ENCODE results near the gene RBM20. TPM values are rescaled to one million over a fixed set of nuclear protein-coding genes. Genes with fewer than 3 reads are reported as not detected.

The RBM20 gene
- polyA plus RNA-seq, 3 donors: 4.5 to 8.3 (median 8.1) TPM

GRCh38 chr10:110733218-110733952, 89.2 kb downstream of the RBM20 start:
- DNase-seq: no peak

DNA sequence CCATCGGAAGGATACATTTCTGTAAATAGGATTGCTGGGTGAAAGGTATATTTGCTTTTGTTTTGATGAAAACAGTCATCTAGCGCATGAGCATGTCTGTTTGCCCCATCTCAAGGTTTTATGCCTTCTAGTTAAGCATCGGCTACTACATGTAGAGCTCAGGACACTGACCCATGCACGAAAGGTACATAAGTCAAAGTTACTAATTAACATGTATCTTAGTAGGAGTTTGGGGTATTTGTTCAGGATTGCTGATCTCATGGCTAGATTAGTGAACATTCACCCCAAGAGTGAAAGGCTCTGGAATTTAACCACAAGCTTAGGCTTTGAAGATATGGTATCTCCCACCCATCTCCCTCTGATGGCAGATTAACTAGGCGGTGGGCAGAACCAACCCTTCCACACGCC, 91.5 kb downstream of the RBM20 start:
- no peak for DNase-seq

- no peak for DNase-seq
Observed at GRCh38 chr10:110737886-110738634, 93.9 kb downstream of the RBM20 start.

- no peak for DNase-seq
Observed at GRCh38 chr10:110739811-110740271, 95.7 kb downstream of the RBM20 start.

DNA sequence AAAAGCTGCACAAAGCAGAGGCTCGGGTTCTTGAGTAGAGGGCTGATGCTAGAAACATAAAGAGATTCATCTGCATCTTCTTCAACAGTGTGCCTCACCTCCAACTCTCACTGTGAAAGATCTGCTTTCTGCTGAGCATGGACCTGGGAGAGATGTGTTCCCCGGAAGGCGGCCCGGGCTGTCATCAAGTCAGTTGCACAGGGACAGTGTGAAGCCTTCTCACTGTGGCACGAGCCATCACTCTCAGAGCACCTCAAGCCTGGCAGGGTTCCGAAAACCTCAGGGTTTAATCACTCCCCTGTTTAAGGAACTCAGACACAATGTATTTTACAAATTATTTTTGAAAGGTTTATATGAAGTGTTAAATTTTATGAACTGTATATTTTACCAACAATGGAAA, 98.7 kb downstream of the RBM20 start:
- DNase-seq: no peak

GRCh38 chr10:110744782-110745181, 100.6 kb downstream of the RBM20 start:
- no peak for DNase-seq

DNA sequence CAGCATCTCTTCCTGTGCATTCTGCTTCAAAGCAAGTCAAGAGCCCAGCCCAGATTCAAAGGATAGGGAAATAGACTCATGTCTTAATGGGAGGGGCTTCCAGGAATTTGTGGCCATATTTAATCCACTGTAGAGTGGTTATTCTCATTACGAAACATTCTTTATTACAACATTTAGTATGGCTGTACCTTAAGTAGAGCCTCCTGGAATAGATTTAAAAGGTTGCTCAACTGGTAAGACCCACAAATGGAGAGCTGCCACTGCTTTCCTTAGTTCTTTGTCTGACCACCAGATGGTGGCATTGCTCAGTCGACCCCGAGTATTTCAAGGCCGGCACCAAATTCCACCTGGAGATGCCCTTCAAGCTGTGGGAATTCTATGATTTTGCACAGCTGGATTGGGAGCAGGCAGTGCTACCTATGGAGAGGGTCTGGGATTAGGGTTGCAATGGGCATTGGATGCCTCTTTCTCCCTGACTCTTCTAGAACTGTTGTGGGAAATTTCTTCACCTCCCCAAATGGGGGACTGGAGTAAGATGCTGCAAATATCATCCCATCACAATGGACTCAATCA, 102.2 kb downstream of the RBM20 start:
- peak; percentile 57 for DNase-seq

GRCh38 chr10:110746969-110747608, 103.0 kb downstream of the RBM20 start:
- no peak for DNase-seq

DNA sequence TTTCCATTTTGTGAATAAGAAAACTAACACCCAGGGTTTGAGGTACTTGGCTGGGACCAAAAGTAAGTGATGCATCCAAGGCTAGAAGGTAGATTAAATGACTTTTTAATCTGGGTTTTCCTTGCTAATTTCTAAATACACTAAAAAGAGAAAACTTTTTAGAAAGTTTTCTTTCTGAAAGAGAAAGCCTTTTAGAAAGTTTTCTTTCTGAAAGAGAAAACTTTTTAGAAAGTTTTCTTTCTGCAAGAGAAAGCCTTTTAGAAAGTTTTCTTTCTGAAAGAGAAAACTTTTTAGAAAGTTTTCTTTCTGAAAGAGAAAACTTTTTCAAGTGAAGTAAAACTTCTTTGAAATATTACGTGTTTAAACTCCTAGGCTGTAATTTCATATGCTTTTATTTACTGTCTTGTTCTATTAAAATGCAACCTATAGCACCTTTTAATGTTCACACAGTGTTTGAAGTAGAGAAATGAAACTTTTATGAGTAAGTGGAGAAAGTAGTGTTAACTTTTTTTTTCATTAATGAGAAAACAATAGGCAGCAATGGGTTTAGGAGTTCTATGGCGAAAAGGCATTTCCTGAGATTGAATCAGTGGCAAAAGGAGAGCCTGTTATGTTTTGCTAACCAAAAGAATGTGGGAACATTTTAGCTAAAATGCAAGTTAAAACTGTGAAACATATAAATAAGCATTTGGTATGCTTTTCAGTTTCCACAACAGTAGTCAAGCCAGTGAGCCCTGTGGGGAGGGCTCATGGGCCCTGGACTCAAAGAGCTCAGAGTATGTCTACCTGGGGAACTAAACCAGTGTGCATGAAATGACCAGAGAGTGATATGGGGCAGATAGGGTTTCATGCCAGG, 103.7 kb downstream of the RBM20 start:
- DNase-seq: no peak

DNA sequence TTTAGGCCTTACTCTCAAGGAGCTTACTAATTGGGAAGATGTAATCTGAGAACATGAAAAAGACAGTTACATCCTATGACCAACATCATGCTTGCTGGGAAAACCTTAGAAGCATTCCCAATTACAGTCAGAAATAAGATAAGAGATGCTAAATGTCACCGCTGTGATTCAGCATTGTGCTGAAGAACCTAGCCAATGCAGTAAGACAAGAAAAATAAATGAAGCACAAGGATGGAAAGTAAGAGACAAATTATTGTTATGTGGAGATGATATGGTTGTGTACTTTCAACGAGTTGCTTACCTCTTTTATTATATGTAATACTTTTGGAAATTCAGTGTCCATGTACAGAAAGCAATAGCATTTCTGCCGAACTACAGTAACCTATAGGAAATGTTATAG, 104.8 kb downstream of the RBM20 start:
- DNase-seq: no peak

DNA sequence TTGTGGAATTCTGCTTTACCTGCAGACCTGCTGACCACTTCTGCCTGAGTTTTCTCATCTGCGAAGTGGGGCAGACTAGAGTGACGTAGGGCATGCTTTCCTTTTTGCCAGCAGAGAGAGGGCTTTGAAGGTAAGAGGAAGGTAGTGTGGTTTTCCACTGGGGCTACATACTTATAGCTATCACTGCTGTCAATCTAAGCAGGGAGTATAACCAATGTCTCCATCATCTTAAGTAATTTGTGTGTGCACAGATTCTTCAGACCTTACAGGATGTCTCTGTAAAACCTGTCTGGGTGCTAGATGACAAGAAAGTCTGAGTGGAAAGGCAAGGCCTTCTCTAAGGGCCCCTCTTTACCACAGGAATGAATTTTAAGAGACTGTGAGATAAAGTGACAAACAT, 106.8 kb downstream of the RBM20 start:
- DNase-seq: no peak

DNA sequence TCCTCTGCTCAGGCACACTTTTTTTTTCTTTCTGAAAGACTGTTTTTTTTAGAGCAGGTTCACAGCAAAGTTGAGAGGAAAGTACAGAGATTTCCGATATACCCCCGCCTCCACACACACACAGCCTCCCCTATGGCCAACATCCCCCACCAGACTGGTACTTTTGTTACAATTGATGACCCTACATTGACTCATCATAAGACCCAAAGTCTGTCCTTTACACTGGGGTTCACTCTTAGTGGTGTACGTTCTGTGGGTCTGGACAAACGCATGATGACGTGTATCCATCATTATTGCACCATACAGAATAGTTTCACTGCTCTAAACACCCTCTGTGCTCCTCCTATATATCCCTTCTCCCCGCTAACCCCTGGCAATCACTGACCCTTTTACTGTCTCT, 107.7 kb downstream of the RBM20 start:
- DNase-seq: no peak

- no peak for DNase-seq
Observed at GRCh38 chr10:110753462-110753861, 109.3 kb downstream of the RBM20 start.

GRCh38 chr10:110754375-110755105, 110.4 kb downstream of the RBM20 start:
- no peak for DNase-seq

DNA sequence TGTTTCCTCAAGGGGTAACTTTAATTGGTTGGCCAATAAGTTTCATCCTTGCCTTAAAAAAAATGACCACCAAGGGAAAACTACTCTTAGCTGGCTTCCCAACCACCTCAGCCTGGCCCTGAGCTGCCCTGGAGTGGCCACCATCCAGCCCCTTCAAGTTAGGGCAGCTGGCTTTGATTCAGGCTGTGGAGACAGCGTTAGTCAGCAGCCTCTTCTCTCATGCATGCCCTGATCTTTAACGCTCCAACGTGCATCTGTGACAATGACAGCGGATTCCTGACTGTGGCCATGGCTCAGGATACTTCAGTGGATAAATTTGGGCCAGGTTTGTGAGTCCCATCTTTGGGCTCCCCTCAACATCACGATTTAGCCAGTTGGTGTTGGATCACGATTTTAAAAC, 111.6 kb downstream of the RBM20 start:
- DNase-seq: no peak

DNA sequence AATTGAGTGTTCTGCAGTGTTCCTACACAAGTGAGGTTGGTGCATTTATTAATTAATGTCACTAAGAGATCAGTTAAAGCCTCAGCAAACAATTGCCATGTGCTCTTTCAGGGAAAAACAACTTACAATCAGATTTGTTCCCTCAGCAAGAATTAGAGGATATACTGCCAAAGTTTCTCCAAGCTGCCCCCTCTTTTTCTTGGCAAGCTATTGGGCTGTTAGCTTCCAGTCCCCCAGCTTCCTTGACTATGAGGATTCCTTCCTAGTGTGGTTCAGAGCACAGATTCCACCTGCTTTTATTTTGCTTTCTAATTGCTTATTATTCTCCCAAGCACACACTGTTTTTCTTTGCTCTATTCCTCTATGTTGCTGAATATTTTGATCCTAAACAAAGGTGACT, 112.7 kb downstream of the RBM20 start:
- no peak for DNase-seq

- DNase-seq: no peak
Observed at GRCh38 chr10:110757586-110757985, 113.5 kb downstream of the RBM20 start.

- DNase-seq: no peak
Observed at GRCh38 chr10:110758128-110758765, 114.1 kb downstream of the RBM20 start.

GRCh38 chr10:110758898-110759297, 114.8 kb downstream of the RBM20 start:
- DNase-seq: no peak

DNA sequence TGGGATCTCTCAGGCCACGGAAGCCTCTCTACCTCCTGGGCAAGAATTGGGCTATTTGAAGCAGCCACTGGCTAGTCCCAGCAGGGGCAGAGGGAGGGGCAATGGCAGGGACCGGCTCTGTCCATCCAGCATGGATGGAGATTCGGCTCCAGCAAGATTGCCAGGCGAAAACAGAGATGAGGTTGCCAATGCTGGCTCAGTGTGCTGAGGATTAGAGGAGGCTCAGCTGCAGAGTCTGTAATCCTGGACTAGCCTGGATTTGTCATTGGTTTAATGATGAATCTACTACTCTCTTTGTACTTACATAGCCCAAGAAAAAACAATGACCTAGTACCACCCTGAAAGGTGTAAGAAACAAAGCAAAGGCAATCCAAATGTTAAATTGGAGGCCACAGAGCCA, 115.4 kb downstream of the RBM20 start:
- no peak for DNase-seq

All from renal pelvis (tissue), 4 donors.